ES-I3 (cell line): ENCODE results near the gene WSCD2.

ENCODE experiments used
- H3K36me3 ChIP-seq: 2 replicates; pipeline ENCODE4 v1.6.1; 2013; ENCODE audit warnings: mild to moderate bottlenecking, low read length, control low read depth, moderate library complexity; ENCODE audit not compliant: insufficient read depth
- H3K4me1 ChIP-seq: 2 replicates; pipeline ENCODE4 v1.6.1; 2013; ENCODE audit warnings: mild to moderate bottlenecking, control low read depth, low read length; ENCODE audit not compliant: insufficient read depth
- H3K9ac ChIP-seq: 2 replicates; pipeline ENCODE4 v1.6.1; 2013; ENCODE audit warnings: low read depth, mild to moderate bottlenecking, low read length, moderate library complexity
- H3K9me3 ChIP-seq: 2 replicates; pipeline ENCODE4 v1.6.1; 2013; ENCODE audit warnings: mild to moderate bottlenecking, low read length, moderate library complexity; ENCODE audit not compliant: control insufficient read depth, insufficient read depth

Gene WSCD2

GRCh38 chr12:108146035-108146893 is 17.2 kb downstream of the WSCD2 start:
- Histone ChIP-seq H3K9ac (no peak overlapping the region), H3K36me3 (no peaks in the 10 kb centered on the region), H3K9me3 (no peaks in the 10 kb centered on the region), H3K4me1 (peaks cover 11% of the 10 kb centered on the region)

- Histone ChIP-seq H3K9me3 (no peaks in the 10 kb centered on the region), H3K9ac (no peak overlapping the region), H3K36me3 (no peaks in the 10 kb centered on the region), H3K4me1 (peaks cover 8% of the 10 kb centered on the region; the same call in 1 of the 2 replicates)
Measured at GRCh38 chr12:108147279-108147678, 18.2 kb downstream of the WSCD2 start.

GRCh38 chr12:108148521-108149074 is 19.5 kb downstream of the WSCD2 start:
- no peaks in the 10 kb centered on the region for H3K9me3 ChIP-seq
- H3K9ac ChIP-seq: no peak overlapping the region
- peaks cover 8% of the 10 kb centered on the region; the same call in 1 of the 2 replicates for H3K4me1 ChIP-seq
- no peaks in the 10 kb centered on the region for H3K36me3 ChIP-seq

GRCh38 chr12:108150436-108150835 is 21.3 kb downstream of the WSCD2 start:
- H3K9me3 ChIP-seq: no peaks in the 10 kb centered on the region
- no peak overlapping the region for H3K9ac ChIP-seq
- H3K4me1 ChIP-seq: peaks cover 6% of the 10 kb centered on the region; the same call in 1 of the 2 replicates
- H3K36me3 ChIP-seq: no peaks in the 10 kb centered on the region

- H3K9me3 ChIP-seq: no peaks in the 10 kb centered on the region
- H3K4me1 ChIP-seq: peaks cover 6% of the 10 kb centered on the region; the same call in 1 of the 2 replicates
- no peak overlapping the region for H3K9ac ChIP-seq
- no peaks in the 10 kb centered on the region for H3K36me3 ChIP-seq
Measured at GRCh38 chr12:108151533-108152169, 22.6 kb downstream of the WSCD2 start.

DNA sequence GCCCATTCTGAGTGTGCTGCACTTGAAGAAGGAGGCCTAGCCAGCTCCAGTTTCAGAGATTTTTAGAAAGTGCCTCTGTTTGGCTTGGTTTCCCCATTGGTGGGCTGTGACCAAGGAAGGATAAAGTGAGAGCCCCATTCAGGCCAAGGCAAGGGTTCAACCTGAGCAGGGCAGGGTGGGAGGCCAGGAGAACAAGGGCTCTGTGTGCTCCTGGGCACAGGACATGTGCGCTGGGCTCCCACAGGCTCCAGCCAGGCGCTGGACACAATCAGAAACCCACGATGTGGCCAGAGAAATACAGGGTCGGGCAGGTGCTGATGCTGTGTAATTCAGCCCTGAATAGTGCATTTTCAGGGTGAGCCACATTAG is 23.1 kb downstream of the WSCD2 start:
- Histone ChIP-seq H3K9ac (no peak overlapping the region), H3K36me3 (no peaks in the 10 kb centered on the region), H3K9me3 (no peaks in the 10 kb centered on the region), H3K4me1 (peaks cover 6% of the 10 kb centered on the region; the same call in 1 of the 2 replicates)

GRCh38 chr12:108156717-108157116 is 27.6 kb downstream of the WSCD2 start:
- no peaks in the 10 kb centered on the region for H3K36me3 ChIP-seq
- no peak overlapping the region for H3K9ac ChIP-seq
- peaks cover 4% of the 10 kb centered on the region; the same call in 1 of the 2 replicates for H3K4me1 ChIP-seq
- H3K9me3 ChIP-seq: no peaks in the 10 kb centered on the region

DNA sequence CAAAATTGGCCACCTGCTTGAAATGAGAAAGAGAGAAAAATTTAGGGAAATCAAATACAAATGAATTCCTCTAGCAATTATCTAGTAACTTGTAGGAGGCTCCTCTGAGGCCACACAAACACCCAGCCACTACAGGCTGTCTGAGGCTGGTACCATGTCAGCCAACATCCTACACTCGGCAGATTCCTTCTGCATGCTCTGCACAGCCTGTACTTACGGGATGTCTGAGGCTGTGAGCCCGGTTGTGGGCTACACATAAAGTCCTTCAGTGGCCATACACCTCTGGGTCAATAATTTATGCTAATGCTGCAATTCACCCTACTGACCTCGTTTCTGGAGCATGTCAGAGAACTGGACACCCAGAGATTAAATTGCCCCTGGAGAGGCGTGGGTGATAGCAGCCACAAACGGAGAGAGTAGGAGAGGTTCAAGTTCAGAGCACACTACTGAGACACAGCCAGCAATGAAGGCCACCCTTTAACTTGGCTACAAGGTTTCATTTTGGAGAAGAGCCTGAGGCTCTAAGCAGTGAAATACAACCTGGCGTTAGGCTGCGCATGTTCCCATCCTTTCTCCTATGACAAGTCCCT is 28.9 kb downstream of the WSCD2 start:
- Histone ChIP-seq H3K4me1 (no peaks in the 10 kb centered on the region), H3K9me3 (no peaks in the 10 kb centered on the region), H3K36me3 (no peaks in the 10 kb centered on the region), H3K9ac (no peak overlapping the region)

DNA sequence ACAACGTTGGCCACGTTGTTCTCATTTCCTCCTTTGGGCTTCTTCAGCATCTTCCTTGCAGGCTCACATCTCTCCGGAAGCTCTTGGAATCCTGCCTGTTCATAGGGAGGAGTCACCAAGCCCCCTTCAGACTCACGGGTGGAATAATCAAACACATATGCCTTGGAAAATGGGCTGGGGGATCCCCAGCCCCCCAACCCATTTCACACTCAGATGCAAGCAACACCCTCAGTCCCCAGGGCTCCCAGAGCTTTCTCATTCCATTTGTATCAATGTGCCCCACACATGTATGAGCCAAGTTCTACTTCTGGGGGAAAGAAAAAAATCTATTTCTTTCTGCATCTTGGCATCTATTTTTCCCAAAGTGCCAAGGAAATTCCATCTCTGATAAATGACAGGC is 33.1 kb downstream of the WSCD2 start:
- Histone ChIP-seq H3K4me1 (no peaks in the 10 kb centered on the region), H3K36me3 (no peaks in the 10 kb centered on the region; the same call in 1 of the 2 replicates), H3K9ac (no peak overlapping the region), H3K9me3 (no peaks in the 10 kb centered on the region)

DNA sequence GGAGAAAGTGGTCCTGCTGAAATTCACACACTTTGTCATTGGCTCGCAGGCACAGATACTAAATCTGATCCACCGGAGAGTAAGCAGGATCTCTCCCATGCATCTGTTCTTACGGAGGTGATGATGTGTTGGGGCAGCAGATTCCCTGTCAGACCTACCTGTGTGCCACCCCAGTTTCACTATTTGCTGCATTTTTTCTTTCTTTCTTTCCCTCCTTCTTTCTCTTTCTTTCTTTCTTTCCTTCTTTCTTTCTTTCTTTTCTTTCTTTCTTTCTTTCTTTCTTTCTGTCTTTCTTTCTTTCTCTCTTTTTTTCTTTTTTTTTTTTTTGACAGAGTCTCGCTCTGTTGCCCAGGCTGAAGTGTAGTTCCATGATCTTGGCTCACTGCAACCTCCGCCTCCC is 37.4 kb downstream of the WSCD2 start:
- Histone ChIP-seq H3K36me3 (no peaks in the 10 kb centered on the region; the same call in 1 of the 2 replicates), H3K9ac (no peak overlapping the region), H3K4me1 (no peaks in the 10 kb centered on the region), H3K9me3 (no peaks in the 10 kb centered on the region)

DNA sequence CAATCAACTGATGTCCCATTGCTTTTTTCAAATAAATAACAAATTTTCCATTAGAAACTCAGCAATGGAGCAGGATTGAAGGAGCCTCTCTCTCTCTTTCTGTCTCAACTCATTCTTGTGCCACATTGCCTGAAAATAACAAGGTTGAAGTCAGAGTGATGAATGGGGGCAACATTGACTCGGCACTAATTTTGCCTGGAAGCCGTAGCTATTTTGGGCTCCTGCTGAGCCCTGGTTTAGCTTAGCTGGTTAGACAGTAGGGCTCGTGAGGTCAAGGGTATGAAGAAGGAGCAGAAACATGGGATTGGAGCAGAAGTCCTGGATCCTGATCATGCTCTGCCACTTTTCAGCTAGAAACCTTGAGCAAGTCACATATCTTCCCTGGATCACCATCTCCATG is 38.9 kb downstream of the WSCD2 start:
- H3K36me3 ChIP-seq: no peaks in the 10 kb centered on the region; the same call in 1 of the 2 replicates
- H3K4me1 ChIP-seq: no peaks in the 10 kb centered on the region
- no peak overlapping the region for H3K9ac ChIP-seq
- H3K9me3 ChIP-seq: no peaks in the 10 kb centered on the region

GRCh38 chr12:108169708-108170107 is 40.6 kb downstream of the WSCD2 start:
- H3K9me3 ChIP-seq: no peaks in the 10 kb centered on the region
- no peaks in the 10 kb centered on the region for H3K4me1 ChIP-seq
- H3K36me3 ChIP-seq: no peaks in the 10 kb centered on the region
- H3K9ac ChIP-seq: no peak overlapping the region

GRCh38 chr12:108170164-108170563 is 41.1 kb downstream of the WSCD2 start:
- no peaks in the 10 kb centered on the region for H3K36me3 ChIP-seq
- no peak overlapping the region for H3K9ac ChIP-seq
- no peaks in the 10 kb centered on the region for H3K4me1 ChIP-seq
- no peaks in the 10 kb centered on the region for H3K9me3 ChIP-seq

DNA sequence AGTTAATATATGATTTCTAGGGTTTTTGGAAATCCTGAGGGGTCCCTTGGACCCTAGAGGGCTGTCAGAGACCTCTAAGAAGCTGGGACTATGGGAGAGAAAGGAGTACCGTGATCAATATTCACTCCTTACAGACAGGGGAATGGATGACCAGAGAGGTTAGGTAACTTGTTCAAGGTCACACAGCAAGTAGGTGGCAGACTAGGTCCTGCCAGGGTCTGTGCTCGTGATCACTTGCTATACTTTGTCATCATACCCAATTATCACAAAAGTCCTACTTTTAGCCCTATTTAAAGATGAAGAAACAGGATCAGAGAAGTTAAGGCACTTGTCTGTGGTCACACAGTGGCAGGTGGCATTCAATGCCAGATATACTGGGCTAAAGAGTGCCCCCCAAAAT is 42.9 kb downstream of the WSCD2 start:
- Histone ChIP-seq H3K4me1 (no peaks in the 10 kb centered on the region), H3K36me3 (0 out of 2 replicates have a peak, but pooled peaks cover 3% of the 10 kb centered on the region), H3K9ac (no peak overlapping the region), H3K9me3 (no peaks in the 10 kb centered on the region)
